GM18951 (cell line): ENCODE measurements around the gene CBLC.

ENCODE experiments used
- POLR2A ChIP-seq: IDR thresholded peaks from 4 replicates; pipeline ENCODE4 v1.6.1; 2011; ENCODE audit warnings: mild to moderate bottlenecking; ENCODE audit not compliant: insufficient read length, insufficient read depth; ENCODE audit errors: extremely low read depth
- in situ Hi-C: fragments of 300-500 bp; cut with MboI; formaldehyde crosslinking; loops from one replicate; pipeline ENCODE4 v1.12.0; 2022; ENCODE audit warnings: low sequenced_read_pairs, mixed read lengths, inconsistent platforms; ENCODE audit not compliant: unreplicated experiment

Gene CBLC, protein sequence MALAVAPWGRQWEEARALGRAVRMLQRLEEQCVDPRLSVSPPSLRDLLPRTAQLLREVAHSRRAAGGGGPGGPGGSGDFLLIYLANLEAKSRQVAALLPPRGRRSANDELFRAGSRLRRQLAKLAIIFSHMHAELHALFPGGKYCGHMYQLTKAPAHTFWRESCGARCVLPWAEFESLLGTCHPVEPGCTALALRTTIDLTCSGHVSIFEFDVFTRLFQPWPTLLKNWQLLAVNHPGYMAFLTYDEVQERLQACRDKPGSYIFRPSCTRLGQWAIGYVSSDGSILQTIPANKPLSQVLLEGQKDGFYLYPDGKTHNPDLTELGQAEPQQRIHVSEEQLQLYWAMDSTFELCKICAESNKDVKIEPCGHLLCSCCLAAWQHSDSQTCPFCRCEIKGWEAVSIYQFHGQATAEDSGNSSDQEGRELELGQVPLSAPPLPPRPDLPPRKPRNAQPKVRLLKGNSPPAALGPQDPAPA

DNA sequence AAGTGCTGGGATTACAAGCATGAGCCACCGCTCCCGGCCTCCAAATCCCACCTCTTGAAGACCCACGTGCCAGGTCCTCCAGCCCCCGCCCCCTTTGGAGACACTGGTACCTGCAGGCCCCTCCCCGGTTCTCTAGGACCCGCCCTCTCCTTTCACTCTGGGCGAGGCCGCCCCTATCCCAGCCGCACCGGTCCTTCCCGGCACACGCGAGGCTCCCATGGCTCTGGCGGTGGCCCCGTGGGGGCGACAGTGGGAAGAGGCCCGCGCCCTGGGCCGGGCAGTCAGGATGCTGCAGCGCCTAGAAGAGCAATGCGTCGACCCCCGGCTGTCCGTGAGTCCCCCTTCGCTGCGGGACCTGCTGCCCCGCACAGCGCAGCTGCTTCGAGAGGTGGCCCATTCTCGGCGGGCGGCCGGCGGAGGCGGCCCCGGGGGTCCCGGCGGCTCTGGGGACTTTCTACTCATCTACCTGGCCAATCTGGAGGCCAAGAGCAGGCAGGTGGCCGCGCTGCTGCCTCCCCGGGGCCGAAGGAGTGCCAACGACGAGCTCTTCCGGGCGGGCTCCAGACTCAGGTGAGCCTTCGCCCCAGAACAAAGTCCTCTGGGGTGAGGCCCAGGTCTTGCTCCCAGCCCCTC is at the start of gene CBLC:
CBLC (plus strand) TSS at position 176 of the 633 bp plus-strand sequence; CDS start at position 218, 42 bp downstream.
- TF ChIP-seq POLR2A, result no peak
- in situ Hi-C loops, result loop anchor here (10.0 kb wide), 1 partner anchor 53 kb away; no protein-coding TSS in a partner anchor

DNA sequence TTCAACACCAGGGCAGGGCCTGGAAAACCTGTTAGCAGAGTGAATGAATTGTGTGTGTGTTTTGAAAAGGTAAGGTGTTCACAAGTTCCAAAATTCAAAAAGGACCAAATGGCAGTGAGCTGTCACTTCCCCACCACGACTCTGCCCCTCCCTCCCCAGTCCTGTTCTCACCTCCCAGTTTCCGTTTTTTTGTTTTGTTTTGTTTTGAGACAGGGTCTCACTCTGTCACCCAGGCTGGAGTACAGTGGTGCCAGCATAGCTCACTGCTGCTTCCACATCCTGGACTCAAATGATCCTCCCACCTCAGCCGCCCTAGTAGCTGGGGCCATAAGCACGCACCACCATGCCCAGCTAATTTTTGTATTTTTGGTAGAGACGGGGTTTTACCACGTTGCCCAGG is 49.5 kb upstream of the CBLC start:
- no peak for TF ChIP-seq POLR2A
- in situ Hi-C loops, result loop anchor here (10.0 kb wide), 1 partner anchor 47 kb away; the partner anchor contains the start of gene CBLC

DNA sequence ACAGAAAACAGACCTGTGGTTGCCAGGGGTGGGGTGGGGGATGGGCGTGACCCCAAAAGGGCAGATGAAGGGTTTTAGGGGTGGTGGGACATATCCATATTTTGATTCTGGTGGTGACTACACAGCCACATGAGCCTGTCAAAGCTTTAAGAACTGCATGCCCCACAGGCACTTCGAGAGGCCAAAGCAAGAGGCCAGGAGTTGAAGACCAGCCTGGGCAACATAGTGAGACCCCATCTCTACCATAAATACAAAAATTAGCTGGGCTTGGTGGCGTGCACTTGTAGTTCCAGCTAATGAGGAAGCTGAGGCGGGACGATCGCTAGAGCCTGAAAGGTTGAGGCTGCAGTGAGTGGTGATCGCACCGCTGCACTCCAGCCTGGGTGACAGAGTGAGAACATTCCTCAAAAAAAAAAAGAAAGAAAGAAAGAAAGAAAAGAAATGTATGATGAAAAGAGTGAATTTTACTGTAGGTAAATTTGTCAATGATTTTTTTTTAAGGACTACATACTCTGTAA is 48.1 kb upstream of the CBLC start:
- in situ Hi-C loops, result loop anchor here (10.0 kb wide), 1 partner anchor 45 kb away; the partner anchor contains the start of gene CBLC
- no peak for TF ChIP-seq POLR2A

DNA sequence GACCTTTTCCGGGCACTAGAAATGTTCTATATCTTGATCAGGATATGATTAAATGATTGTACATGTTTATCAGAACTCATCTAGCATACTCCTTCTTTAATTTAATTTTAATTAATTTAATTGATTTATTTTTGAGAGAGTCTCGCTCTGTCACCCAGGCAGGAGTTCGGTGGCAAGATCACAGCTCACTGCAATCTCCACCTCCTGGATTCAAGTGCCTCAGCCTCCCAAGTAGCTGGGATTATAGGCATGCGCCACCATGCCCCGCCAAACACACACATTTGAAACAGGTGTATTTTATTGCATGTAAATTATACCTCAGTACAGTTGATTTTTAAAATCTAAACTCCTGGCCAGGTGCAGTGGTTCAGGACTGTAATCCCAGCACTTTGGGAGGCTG is 46.6 kb upstream of the CBLC start:
- TF ChIP-seq POLR2A, result no peak
- in situ Hi-C loops, result no loop called here

DNA sequence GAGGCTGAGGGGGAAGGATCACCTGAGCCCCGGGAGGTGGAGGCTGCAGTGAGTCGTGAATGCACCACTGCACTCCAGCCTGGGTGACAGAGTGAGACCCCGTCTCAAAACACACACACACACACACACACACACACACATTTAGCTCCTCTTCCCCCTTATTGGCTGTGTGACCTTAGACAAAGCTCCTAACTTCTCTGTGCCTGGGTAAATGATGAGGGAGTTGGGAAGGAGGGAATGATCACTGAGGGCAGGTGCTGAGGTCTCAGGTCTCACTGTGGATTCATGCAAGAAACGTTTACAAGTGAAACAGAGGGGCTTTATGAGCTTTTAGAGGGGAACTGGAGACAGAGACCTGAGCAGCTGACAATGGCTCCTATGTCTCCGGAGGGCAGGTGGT is 46.1 kb upstream of the CBLC start:
- no peak for TF ChIP-seq POLR2A
- in situ Hi-C loops, result no loop called here

DNA sequence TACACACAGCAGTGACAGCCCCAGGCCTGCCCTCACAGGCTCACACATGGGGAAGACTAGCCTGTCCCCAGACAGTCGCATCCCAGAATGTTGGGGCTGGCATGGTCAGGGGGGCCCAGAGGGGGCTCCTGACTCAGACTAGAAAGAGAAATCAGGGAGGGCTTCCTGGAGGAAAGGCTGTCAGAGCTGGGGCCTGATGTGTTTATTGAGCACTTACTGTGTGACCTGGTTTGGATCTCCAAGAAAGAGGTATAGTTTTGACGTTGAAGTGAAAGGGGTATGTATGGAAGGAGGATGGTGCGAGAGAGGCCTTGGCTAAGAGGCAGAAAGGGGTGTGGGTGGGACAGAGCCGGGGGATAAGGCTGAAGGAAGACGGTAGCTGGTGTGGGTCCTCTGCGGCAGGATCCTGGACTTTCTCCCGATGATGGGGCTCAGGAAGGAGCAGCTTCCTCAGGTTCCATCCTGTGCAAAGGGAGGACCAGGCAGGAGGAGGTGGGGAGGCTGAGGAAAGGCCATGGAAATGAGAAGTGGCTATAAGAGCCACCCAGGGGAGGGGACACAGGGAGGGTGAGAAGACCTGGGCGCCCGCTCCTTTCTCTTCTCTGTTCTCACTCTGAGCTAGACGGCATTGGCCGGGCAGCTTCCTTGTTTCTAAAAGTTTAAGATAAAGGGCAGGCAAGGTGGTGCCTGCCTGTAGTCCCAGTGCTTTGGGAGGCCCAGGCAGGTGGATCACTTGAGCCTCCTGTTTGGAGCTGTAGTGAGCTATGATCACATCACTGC is 45.3 kb upstream of the CBLC start:
- in situ Hi-C loops, result no loop called here

DNA sequence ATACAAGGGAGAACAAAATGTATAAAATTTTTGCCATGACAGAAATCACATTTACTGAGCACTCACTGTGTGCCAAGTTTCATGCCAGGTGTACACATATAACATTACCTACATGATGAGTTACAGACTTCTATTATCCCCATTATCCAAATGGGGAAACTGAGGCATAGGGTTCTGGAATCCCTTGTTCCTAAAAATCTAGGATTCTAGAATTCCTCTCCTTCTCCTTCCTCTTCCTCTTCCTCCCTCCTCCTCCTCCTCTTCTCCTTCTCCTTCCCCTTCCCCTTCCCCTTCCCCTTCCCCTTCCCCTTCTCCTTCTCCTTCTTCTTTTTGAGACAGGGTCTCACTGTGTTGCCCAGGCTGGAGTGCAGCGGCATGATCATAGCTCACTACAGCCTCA is 43.3 kb upstream of the CBLC start:
- in situ Hi-C loops, result no loop called here
- TF ChIP-seq POLR2A, result no peak

More for the DNA sequence above, 45.3 kb upstream of the CBLC start:
- no peak for TF ChIP-seq POLR2A

DNA sequence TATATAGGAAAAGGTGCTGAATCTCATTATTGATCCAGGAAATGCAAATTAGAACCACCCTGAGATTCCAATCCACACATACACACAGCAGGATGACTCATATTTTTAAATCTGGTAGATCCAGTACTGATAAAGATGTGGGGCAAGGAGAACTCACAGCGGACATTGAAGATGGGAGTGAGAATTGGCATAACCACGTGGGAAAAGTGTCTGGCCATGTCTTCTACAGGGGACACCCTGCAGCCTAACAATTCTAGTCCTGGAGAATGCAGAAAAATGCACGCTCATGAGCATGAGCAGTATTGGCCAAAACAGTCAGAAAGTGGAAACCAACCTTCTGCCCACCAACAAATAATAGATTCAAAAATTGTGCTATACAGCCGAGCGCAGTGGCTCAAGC is 42.7 kb upstream of the CBLC start:
- TF ChIP-seq POLR2A, result no peak
- in situ Hi-C loops, result no loop called here

DNA sequence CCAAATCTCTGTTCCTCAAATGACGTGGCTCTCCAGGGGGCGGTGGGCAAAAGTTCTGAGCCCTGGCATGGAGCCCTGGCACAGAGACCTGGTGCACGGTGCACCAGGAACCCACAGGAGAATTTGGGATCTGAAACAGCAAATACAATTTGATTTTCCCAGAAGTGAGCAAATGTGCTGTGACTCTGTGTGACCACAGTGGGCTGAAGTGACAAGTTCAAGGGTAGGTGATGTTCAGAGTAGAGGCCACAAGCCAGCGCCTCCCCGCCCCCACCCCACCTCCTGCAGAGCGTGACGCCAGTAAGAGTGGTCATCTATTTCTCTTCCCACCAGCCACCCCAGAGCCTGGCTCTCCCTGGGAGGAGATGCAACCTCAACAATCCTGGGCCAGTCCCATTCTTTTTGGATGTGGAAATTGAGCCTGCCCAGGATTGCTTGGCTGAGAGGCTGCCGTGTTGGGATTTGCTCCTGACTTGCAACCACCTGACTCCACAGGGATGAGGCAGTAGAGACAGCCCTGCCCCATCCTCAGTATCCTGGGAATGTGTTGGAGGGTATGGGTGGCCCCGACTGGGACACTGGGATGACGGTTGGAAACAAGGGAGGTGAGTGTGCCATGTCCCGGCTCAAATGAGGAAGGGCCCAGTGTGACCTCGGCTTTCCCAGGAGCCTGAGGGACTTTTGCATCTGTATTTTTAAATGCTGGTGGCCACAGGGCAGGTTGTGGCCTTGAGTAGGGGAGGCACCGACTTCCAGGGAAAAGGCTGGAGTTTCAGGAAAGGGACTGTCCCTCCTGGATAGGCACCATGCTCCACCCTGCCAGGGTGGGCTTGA is 40.2 kb upstream of the CBLC start:
- no peak for TF ChIP-seq POLR2A
- in situ Hi-C loops, result no loop called here

DNA sequence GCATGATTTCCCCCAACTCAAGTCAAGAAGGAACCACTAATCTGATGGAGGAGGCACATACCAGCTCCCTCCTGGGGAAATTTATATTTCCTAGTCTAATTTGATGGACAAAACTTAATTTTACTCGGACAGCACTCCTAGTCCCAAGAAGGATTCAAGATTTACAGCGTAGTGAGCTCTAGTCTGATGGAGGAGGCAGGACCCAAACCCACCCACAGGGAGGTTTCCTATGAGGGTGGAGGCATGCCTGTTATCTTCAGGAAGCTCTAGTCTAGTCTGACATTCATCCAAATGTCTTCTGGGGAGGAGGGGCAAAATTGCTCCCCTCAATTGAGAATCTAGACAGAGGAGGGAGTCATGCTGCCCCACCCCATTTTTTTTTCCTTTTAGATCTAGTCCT is 39.6 kb upstream of the CBLC start:
- no peak for TF ChIP-seq POLR2A

DNA sequence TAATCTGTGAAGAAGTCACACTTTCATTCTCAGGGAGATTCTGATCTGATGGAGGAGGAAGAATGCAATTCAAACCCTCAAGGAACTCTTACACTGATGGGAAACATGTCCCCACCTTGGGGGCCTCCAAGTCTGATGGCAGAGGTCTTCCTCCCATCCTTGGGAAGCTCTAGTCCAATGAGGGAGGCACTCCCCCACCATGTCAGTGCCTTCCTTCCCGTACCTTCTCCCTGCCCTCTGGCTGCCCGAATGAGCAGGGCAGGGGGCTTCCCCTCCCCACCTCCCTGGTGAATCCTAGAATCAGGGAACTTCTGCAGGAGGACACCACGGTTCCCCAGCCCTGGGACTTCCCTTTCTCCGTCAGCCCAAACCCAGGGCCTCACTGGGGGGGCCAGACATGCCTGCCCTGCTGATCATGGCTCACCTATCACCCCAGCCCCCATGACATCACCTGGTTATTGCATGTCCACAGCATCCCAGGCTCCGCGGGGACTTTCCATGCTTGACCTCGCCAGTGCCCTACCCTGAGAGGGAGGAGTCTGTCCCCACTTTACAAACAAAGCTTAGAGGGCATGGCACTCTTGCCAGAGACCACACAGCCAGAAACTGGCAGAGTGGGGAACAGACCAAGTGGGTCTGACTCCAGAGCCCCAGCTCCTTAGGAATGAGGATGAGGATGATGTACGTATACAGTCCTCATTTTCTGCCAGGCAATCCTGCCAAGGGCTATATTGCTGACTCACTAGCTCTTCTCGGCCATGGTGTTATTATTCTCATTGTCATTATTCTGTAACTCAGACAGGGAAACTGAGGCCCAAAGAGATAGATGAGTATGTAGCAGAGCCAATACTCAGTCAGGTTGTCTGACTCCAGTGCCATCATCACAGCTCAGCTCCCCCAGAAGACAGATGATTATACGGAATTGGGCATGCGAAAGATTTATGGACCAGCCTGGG is 38.8 kb upstream of the CBLC start:
- in situ Hi-C loops, result no loop called here
- TF ChIP-seq POLR2A, result no peak

More for the DNA sequence above, 39.6 kb upstream of the CBLC start:
- in situ Hi-C loops, result no loop called here
